K562 (cell line): ENCODE measurements around the gene CD4. TPM values are rescaled to one million over a fixed set of nuclear protein-coding genes. Genes with fewer than 3 reads are reported as not detected.

Experiments
- ATAC-seq: fragments of 200-7000 bp; cut with Tn5 transposase; 3 replicates; pipeline ENCODE4 v1.9.1; 2020; ENCODE audit warnings: moderate library complexity
- BruUV-seq: library from RNA; stranded (reverse); fragments of 400-500 nt; replicated peaks from 2 replicates; lab custom pipeline; 2021; lab: Mats Ljungman, UMichigan
- CTCF ChIA-PET: fragments of 300-600 bp; formaldehyde crosslinking; extraction: SDS; loops from one replicate; lab custom pipeline; 2021; ENCODE audit warnings: low intra/inter-chr PET ratio; lab: Yijun Ruan, JAX
- POLR2A ChIA-PET: fragments of 300-600, 350-650 bp; sonication (Branson Sonifier 250); formaldehyde crosslinking; extraction: SDS; loops from one replicate; lab custom pipeline; 2021; ENCODE audit warnings: antibody characterized with exemption, inconsistent platforms; lab: Yijun Ruan, JAX
- DNase-seq, 4 experiments: peaks; one replicate each; pipeline versions ENCODE4 v3.0.0 to v3.0.0-alpha.2; 2011 to 2018; ENCODE audit warnings: low spot score in 3 of 4, mixed read lengths in 3 of 4; ENCODE audit errors: extremely low read depth in 1 of 4
- FAIRE-seq: peaks from 2 replicates; lab custom pipeline; 2011; peaks lifted over from hg19 to GRCh38; lab: Jason Lieb, UNC
- H2AFZ ChIP-seq: 2 replicates; pipeline ENCODE4 v1.6.0; 2011; ENCODE audit warnings: low read depth, low read length, control low read depth, inconsistent platforms
- H3K27ac ChIP-seq: fragments of 200-600 bp; 3 replicates; pipeline ENCODE4 v1.8.0; 2011; ENCODE audit warnings: low read depth, mild to moderate bottlenecking, control low read depth, inconsistent platforms, low read length, moderate library complexity, mixed read lengths; ENCODE audit errors: extremely low read depth
- H3K27me3 ChIP-seq, 2 experiments: fragments of 300-600 bp in 1 of 2; 2 replicates in 1 of 2; 3 replicates in 1 of 2; pipeline versions ENCODE4 v1.6.0 to v1.8.0; 2011; ENCODE audit warnings: inconsistent platforms in 2 of 2, low read length in 2 of 2, mild to moderate bottlenecking in 1 of 2, mixed read lengths in 1 of 2, moderate library complexity in 1 of 2; ENCODE audit not compliant: control insufficient read depth in 2 of 2, insufficient read depth in 2 of 2
- H3K36me3 ChIP-seq: fragments of 300-600 bp; 3 replicates; pipeline ENCODE4 v1.8.0; 2011; ENCODE audit warnings: mild to moderate bottlenecking, low read length, inconsistent platforms; ENCODE audit not compliant: control insufficient read depth, insufficient read depth
- H3K4me1 ChIP-seq, 2 experiments: fragments of 200-600 bp in 1 of 2; replicated peaks in 1 of 2; 2 replicates in 1 of 2; 3 replicates in 1 of 2; pipeline versions ENCODE4 v1.5.1 to v1.8.0; 2011; ENCODE audit warnings: inconsistent platforms in 2 of 2, low read length in 2 of 2, mild to moderate bottlenecking in 1 of 2, mixed read lengths in 1 of 2, moderate library complexity in 1 of 2; ENCODE audit not compliant: control insufficient read depth in 2 of 2, insufficient read depth in 2 of 2
- H3K4me2 ChIP-seq: 2 replicates; pipeline ENCODE4 v1.6.1; 2011; ENCODE audit warnings: low read length, control low read depth, inconsistent platforms, mixed read lengths; ENCODE audit not compliant: insufficient read depth
- H3K4me3 ChIP-seq: fragments of 200-600 bp; sonication (generic), shearing (Covaris generic); 2 replicates; pipeline ENCODE4 v1.5.1; 2016; ENCODE audit warnings: control low read depth, inconsistent platforms
- H3K79me2 ChIP-seq: fragments of 200-600 bp; 3 replicates; pipeline ENCODE4 v1.8.0; 2011; ENCODE audit warnings: low read length, inconsistent platforms; ENCODE audit not compliant: control insufficient read depth, insufficient read depth
- H3K9ac ChIP-seq, 2 experiments: 2 replicates each; pipeline versions ENCODE4 v1.6.0 to v1.6.1; 2011; ENCODE audit warnings: low read depth in 2 of 2, low read length in 2 of 2, control low read depth in 1 of 2, inconsistent platforms in 1 of 2, mild to moderate bottlenecking in 1 of 2, mixed read lengths in 1 of 2; ENCODE audit not compliant: insufficient read depth in 1 of 2
- H3K9me1 ChIP-seq: one replicate; pipeline ENCODE4 v1.6.0; 2011; ENCODE audit warnings: inconsistent platforms, mild to moderate bottlenecking, low read length, moderate library complexity; ENCODE audit not compliant: control insufficient read depth, insufficient read depth
- H3K9me3 ChIP-seq: replicated peaks from 2 replicates; pipeline ENCODE4 v1.5.1; 2011; ENCODE audit warnings: low read depth, low read length, inconsistent platforms; ENCODE audit not compliant: control insufficient read depth, insufficient read depth
- H4K20me1 ChIP-seq: replicated peaks from 2 replicates; pipeline ENCODE4 v1.6.1; 2011; ENCODE audit warnings: low read length, inconsistent platforms, mixed read lengths; ENCODE audit not compliant: control insufficient read depth, insufficient read depth
- CEBPB ChIP-seq: fragments of 450-650 bp; IDR thresholded peaks from 2 replicates; pipeline ENCODE4 v1.6.1; 2016; ENCODE audit warnings: missing genetic modification characterization, missing compliant biosample characterization
- FOXJ2 ChIP-seq: fragments of 200-800 bp; sonication (Bioruptor generic); IDR thresholded peaks from 2 replicates; pipeline ENCODE4 v1.6.1; 2016; ENCODE audit warnings: missing genetic modification characterization, missing compliant biosample characterization
- HDAC2 ChIP-seq: fragments of 450-650 bp; IDR thresholded peaks from 2 replicates; pipeline ENCODE4 v1.6.1; 2016; ENCODE audit warnings: mild to moderate bottlenecking
- MTA1 ChIP-seq: fragments of 450-650 bp; IDR thresholded peaks from 2 replicates; pipeline ENCODE4 v1.6.1; 2017; ENCODE audit warnings: borderline replicate concordance
- SPI1 ChIP-seq: IDR thresholded peaks from 2 replicates; pipeline ENCODE4 v1.6.1; 2011; ENCODE audit warnings: low read depth, low read length, control low read depth, borderline replicate concordance
- ZBTB2 ChIP-seq: fragments of 450-650 bp; IDR thresholded peaks from 2 replicates; pipeline ENCODE4 v1.6.1; 2016; ENCODE audit warnings: antibody characterized with exemption
- ZC3H11A ChIP-seq: IDR thresholded peaks from 2 replicates; pipeline ENCODE4 v1.6.1; 2012; ENCODE audit warnings: low read depth, low read length, improper control_type of control experiment
- ZC3H4 ChIP-seq: sonication (generic); formaldehyde crosslinking; IDR thresholded peaks from 2 replicates; pipeline ENCODE4 v1.9.0; 2021; ENCODE audit warnings: missing genetic modification reagents, borderline replicate concordance
- ZNF12 ChIP-seq: sonication (generic); formaldehyde crosslinking; IDR thresholded peaks from 2 replicates; pipeline ENCODE4 v1.4.0; 2020; ENCODE audit warnings: mild to moderate bottlenecking, missing genetic modification reagents
- WGBS: fragments of 100-300 bp; shearing (Covaris generic); methylation state at CpG from one replicate; pipeline ENCODE4 v1.1.6; 2016; ENCODE audit warnings: low coverage, mixed read lengths; ENCODE audit not compliant: insufficient coverage; ENCODE audit errors: missing lambda C conversion rate; 5-methylcytosine and 5-hydroxymethylcytosine counted together
- in situ Hi-C: fragments of 300-500 bp; cut with MboI; formaldehyde crosslinking; loops from 4 replicates; pipeline ENCODE4 v1.15.0; 2018; ENCODE audit warnings: inconsistent platforms, mixed read lengths
- intact Hi-C: fragments of 100-400 bp; cut with micrococcal nuclease; formaldehyde crosslinking; loops from 2 replicates; pipeline ENCODE4 v1.14.2; 2022
- polyA plus RNA-seq, 8 experiments: library from polyadenylated mRNA; depleted of rRNA in 4 of 8; stranded (reverse) in 5 of 8; unstranded in 3 of 8; fragments of >200 nt; fragmentation: Nextera tagmentation in 2 of 8; fragmentation: Illumina TruSeq in 1 of 8; extraction: Ambion mirVana in 2 of 8; extraction: Trizol in 1 of 8; gene quantifications; 2 replicates each; pipeline versions ENCODE4 v1.2.1 to v1.2.3, GENCODE V29; 2011 to 2014; ENCODE audit warnings: inconsistent platforms in 1 of 8, missing spikeins in 1 of 8
- total RNA-seq, 7 experiments: library from RNA; depleted of rRNA in 6 of 7; stranded (reverse); fragments of >200 nt in 6 of 7; fragmentation: Illumina TruSeq in 2 of 7; extraction: Trizol in 2 of 7; gene quantifications; 2 replicates each; pipeline versions ENCODE4 v1.2.1 to v1.2.3, GENCODE V29; 2011 to 2021; ENCODE audit warnings: low replicate concordance in 1 of 7

The CD4 gene
- total and polyA plus RNA-seq, 9 of the 15 experiments (the other 6 are each of a cell fraction or from before 2014, with no cell fraction given) = 0.06 to 0.27 (median 0.09) TPM; not detected in 5

- in situ Hi-C loops = no loop called here
- H3K4me2 ChIP-seq = no peak overlapping the region
These were observed 4.6 kb upstream of the CD4 start for GRCh38 chr12:6784761-6785160.

GRCh38 chr12:6786416-6787094 is 2.8 kb upstream of the CD4 start:
- DNase-seq (no peak), FAIRE-seq (peak; percentile 11), ATAC-seq (no peak; the same call in 2 of the 3 replicates)
- H3K36me3 ChIP-seq = no peaks in the 10 kb centered on the region
- H3K9me3 ChIP-seq = no peaks in the 10 kb centered on the region
- POLR2A ChIA-PET = no interaction called here
- TF ChIP-seq HDAC2 (no peak), SPI1 (peak; percentile 47; the same call in 1 of the 2 replicates), ZC3H4 (CRISPR knock-in tag) (no peak), ZBTB2 (no peak)
- H3K9ac ChIP-seq = no peak overlapping the region
- H2AFZ ChIP-seq = peak overlapping the region; percentile 75
- CTCF ChIA-PET = no interaction called here
- BruUV-seq = no TSS peak
- H3K27ac ChIP-seq = no peak overlapping the region
- H3K4me3 ChIP-seq = no peak overlapping the region
- peak overlapping the region; percentile 3; the same call in 1 of the 2 replicates for H3K4me2 ChIP-seq
- H3K27me3 ChIP-seq = no peaks in the 10 kb centered on the region
- no peaks in the 10 kb centered on the region for H3K9me1 ChIP-seq
- peaks cover 4 to 5% of the 10 kb centered on the region in 2 experiments; a peak in 2 of 5 replicates for H3K4me1 ChIP-seq
- no peaks in the 10 kb centered on the region for H3K79me2 ChIP-seq
- in situ Hi-C loops (no loop called here), intact Hi-C loops (no loop called here)
- H4K20me1 ChIP-seq = no peaks in the 10 kb centered on the region
- 48% methylated on average over 8 of the region's 9 CpGs for WGBS

More at GRCh38 chr12:6784761-6785160, 4.6 kb upstream of the CD4 start:
- POLR2A ChIA-PET = no interaction called here
- H4K20me1 ChIP-seq = no peaks in the 10 kb centered on the region
- no peak overlapping the region for H3K27ac ChIP-seq
- FAIRE-seq (no peak), ATAC-seq (no peak), DNase-seq (no peak)
- no peaks in the 10 kb centered on the region for H3K79me2 ChIP-seq
- no peaks in the 10 kb centered on the region for H3K27me3 ChIP-seq
- 65% methylated on average over 2 of the region's 5 CpGs for WGBS
- TF ChIP-seq MTA1 (no peak), FOXJ2 (tag) (no peak), ZC3H11A (no peak), ZNF12 (CRISPR knock-in tag) (no peak), CEBPB (tag) (no peak)
- CTCF ChIA-PET = no interaction called here
- peaks cover 4 to 5% of the 10 kb centered on the region in 2 experiments; a peak in 2 of 5 replicates for H3K4me1 ChIP-seq
- intact Hi-C loops = no loop called here
- no peaks in the 10 kb centered on the region for H3K9me1 ChIP-seq
- no peak overlapping the region for H3K9ac ChIP-seq
- H3K4me3 ChIP-seq = no peak overlapping the region
- H2AFZ ChIP-seq = no peak overlapping the region
- no TSS peak for BruUV-seq
- H3K9me3 ChIP-seq = no peaks in the 10 kb centered on the region
- no peaks in the 10 kb centered on the region for H3K36me3 ChIP-seq
